GM18505 (cell line): ENCODE results near the gene DAGLA.
"Not testable (repeated sequence)": the region's sequence is repeated elsewhere in the genome, so short reads cannot be mapped to it uniquely, and the experiment has no call there.

Experiments
- ATAC-seq: cut with Tn5 transposase; IDR thresholded peaks from one replicate; pipeline ENCODE4 v1.9.1; 2021; ENCODE audit not compliant: unreplicated experiment
- POLR2A ChIP-seq: IDR thresholded peaks from 4 replicates; pipeline ENCODE4 v1.6.1; 2011; ENCODE audit warnings: borderline replicate concordance; ENCODE audit not compliant: insufficient read depth, insufficient read length; ENCODE audit errors: extremely low read depth

Gene DAGLA

DNA sequence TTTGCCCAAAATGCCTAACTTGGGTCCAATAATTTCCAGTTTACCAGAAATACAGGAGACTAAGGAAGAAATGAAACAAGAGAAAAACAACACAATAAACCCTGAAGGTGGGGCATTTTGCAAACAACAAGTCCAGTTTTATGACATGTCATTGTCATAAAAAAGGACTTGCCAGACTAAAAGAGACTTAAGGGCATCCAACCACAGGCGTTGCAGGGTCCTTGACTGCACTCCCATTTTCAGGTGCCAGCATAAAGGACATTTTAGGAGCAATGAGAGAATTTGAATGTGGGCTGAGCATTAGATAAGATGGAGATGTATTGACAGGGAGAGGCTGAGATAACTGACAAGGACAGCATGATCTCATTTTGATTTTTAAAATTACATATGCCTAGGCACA lies 28.1 kb upstream of the DAGLA start:
- no peak for ATAC-seq

DNA sequence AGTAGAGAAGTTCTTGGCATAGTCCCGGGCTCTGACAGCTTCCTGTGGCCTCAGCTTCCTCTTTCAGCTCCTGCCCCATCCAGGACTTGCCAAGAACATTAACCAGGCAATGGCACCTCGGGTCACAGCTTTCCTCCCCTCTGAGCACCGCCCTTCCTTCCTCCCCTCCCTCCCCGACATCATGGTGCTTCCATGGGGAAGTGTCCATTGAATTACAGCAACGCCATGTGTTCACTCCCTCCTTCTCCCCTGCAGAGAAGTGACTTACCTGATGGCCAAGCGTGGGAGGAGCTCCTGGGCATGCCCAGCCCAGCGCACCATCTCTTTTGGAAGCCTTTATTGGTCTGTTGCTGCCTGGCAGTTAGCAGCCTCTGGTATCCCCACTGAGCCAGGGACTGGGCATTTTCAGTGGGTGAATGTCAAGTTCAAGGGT lies 25.8 kb upstream of the DAGLA start:
- TF ChIP-seq POLR2A: no peak
- no peak for ATAC-seq

More for the DNA sequence above, 28.1 kb upstream of the DAGLA start:
- no peak for TF ChIP-seq POLR2A

DNA sequence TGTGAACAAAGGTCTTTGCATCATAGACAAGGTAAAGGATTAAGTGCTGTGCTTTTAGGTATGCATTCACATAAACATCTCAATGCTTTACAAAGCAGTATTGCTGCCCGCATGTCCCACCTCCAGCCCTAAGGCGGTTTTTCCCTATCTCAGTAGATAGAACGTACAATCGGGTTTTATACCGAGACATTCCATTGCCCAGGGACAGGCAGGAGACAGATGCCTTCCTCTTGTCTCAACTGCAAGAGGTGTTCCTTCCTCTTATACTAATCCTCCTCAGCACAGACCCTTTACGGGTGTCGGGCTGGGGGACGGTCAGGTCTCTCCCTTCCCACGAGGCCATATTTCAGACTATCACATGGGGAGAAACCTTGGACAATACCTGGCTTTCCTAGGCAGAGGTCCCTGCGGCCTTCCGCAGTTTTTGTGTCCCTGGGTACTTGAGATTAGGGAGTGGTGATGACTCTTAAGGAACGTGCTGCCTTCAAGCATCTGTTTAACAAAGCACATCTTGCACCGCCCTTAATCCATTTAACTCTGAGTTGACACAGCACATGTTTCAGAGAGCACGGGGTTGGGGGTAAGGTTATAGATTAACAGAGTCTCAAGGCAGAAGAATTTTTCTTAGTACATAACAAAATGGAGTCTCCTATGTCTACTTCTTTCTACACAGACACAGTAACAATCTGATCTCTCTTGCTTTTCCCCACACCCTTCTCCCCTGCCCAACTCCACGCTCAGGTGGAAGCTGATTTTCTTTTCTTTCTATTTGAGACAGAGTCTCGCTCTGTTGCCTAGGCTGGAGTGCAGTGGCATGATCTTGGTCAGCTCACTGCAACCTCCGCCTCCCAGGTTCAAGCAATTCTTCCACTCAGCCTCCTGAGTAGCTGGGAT lies 24.7 kb upstream of the DAGLA start:
- ATAC-seq: not testable (repeated sequence)

GRCh38 chr11:61656347-61657077 lies 23.7 kb upstream of the DAGLA start:
- ATAC-seq: no peak
- TF ChIP-seq POLR2A: no peak

GRCh38 chr11:61657566-61658290 lies 22.5 kb upstream of the DAGLA start:
- no peak for ATAC-seq
- TF ChIP-seq POLR2A: no peak

DNA sequence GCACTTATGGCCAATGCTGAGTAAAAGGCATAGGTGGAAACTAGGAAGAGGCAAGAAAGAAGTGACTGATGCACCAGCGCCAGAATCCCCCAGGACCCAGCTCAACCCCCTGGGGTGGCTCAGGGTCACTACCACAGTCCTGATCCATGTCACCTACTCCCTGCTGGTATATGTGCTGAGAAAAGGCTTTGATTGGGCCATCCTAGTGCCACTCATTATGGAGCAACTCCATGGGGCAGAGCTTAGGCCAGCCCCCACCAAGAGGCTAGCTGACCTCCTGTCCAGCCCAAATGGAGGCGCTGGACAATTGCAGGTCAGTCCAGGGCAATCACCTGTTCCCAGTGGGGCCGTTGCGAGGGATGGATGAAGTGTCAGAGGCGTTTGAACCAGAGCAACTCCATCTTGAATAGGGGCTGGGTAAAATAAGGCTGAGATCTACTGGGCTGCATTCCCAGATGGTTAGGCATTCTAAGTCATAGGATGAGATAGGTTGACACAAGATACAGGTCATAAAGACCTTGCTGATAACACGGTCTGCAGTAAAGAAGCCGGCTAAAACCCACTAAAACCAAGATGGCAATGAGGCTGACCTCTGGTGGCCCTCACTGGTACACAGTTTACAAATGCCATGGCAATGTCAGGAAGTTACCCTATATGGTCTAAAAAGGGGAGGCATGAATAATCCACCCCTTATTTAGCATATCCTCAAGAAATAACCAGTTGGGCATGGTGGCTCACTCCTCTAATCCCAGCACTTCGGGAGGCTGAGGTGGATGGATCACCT lies 20.6 kb upstream of the DAGLA start:
- no peak for ATAC-seq

DNA sequence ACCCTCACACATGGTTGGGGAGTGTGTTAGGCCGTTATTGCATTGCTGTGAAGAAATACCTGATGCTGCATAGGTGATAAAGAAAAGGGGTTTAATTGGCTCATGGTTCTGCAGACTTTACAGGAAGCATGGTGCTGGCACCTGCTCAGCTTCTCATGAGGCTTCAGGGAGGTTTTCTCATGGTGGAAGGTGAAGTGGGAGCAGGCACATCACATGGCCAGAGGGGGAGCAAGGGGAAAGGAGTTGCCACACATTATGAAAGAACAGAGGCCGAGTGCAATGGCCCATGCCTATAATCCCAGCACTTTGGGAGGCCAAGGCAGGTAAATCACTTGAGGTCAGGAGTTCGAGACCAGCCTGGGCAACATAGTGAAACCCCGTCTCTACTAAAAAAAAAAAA lies 19.2 kb upstream of the DAGLA start:
- not testable (repeated sequence) for ATAC-seq

More for the DNA sequence above, 20.6 kb upstream of the DAGLA start:
- no peak for TF ChIP-seq POLR2A

DNA sequence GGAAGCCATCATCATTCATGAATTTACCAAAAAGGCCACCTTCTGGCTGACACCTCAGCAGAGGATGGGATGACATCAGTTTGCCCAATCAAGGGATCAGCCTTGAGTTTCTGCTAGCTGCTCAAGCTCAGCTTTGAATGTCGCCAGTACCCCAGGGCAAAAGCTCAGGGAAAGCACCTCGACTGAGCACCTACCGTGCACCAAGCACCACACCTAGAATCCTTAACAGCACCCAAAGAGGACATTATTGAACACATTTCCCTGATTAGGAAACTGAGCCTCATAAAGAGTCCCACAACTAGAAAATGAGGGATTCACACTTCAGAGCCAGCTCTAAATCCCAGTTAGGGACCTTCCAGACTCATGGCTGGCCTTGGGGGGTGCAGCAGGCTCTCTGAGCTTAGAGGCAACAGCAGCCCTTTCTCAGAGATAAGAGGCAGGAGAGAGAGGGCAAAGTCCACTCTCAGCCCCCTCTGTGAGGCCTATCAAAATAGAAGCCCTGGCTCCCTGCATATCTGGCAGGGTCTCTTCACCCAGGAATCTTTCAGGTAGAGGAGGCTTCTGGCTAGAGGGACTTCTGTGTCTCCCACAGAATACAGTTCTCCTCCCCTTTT lies 13.4 kb upstream of the DAGLA start:
- ATAC-seq: no peak

DNA sequence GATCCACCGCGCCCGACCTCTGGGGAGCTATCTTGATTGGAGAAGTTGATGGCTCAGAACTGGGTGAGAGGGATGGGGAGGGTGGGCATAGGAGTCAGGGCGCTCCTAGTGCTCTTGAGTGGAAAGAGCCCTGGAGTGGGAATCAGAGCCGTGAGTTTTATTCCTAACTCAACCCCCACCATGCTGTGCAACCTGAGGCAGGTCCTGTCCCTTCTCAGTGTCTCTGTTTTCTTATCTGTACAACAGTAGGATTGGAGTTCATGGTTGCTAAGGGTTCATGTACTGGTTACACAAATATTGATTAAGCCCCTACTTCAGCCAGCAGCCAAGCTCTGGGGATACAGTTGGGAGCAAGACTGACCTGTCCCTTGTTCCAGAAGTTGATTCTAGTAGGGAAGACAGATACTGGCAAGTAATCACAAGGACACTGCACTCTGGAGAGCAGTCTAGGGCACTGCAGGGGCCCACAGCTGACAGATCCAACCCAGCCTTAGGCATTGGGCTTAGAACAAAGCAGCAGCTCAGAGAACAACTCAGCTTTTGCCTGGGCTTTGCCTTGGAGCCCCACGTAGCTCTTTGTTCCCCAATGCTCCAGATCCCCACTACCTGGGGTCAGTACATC lies 12.4 kb upstream of the DAGLA start:
- no peak for ATAC-seq
- no peak for TF ChIP-seq POLR2A

More for the DNA sequence above, 13.4 kb upstream of the DAGLA start:
- no peak for TF ChIP-seq POLR2A

GRCh38 chr11:61669417-61669816 lies 10.8 kb upstream of the DAGLA start:
- no peak for TF ChIP-seq POLR2A
- ATAC-seq: no peak

GRCh38 chr11:61670626-61671025 lies 9.6 kb upstream of the DAGLA start:
- no peak for TF ChIP-seq POLR2A
- no peak for ATAC-seq

DNA sequence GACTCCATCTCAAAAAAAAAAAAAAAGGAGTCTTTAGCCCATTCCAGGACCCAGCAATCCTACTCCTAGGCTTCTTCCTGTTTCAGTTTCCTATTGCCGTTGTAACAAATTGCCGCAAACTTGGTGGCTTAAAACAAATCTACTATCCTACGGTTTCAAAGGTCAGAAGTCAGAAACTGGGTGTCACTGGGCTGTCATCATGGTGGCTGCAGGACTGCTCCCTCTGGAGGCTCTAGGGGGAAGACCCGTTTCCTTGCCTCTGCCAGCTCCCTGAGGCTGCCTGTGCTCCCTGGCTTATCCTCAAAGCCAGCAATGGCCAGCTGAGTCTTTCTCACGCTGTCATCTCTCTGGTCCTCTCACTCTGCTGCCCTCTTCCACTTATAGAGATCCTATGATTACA lies 8.7 kb upstream of the DAGLA start:
- no peak for TF ChIP-seq POLR2A
- no peak for ATAC-seq

DNA sequence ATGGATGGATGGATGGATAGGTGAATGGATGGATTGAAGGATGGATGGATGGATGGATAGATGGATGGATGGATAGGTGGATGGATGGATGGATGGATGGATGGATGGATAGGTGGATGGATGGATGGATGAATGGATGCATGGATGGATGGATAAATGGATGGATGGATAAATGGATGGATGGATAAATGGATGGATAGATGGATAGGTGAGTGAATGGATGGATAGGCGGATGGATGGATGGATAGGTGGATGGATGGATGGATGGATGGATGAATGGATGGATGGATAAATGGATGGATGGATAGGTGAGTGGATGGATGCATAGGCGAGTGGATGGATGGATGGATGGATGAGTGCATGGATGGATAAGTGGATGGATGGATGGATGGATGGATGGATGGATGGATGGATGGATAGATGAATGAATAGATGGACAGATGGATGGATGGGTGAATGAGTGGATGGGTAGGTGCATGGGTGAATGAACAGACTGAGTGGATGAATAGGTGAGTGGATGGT lies 6.2 kb upstream of the DAGLA start:
- ATAC-seq: not testable (repeated sequence)
